Measurements from ENCODE around the gene ACAT2. TPM values are rescaled to one million over a fixed set of nuclear protein-coding genes. Genes with fewer than 3 reads are reported as not detected.

Gene ACAT2
- total RNA-seq, 1 donor: 22.1 TPM

DNA sequence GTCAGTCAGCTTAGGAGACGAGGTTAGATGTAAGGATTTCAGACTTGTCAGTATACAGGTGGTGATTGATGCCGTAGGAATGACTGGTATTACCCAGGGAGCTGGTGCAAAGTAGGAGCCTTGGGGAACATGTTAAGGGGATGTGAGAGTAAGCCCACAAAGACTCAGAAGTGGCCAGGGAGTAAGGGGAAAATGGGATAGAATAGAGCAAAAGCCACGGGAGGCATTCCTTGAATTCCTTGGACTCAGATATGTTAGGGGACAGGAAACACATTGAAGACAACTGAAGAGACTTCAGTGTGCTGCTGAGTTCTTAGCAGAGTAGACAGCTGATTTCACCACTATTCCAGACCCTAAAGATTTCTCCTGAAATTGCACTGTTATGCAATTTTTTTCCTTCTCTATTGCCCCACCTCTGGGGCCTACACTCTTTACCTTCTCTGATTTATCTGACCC is 1.2 kb upstream of the ACAT2 start:
- DNase-seq (ENCODE audit: low read depth): peak; percentile 67
- H3K4me3 ChIP-seq (ENCODE audit: low read depth, low read length): peak overlapping the region; percentile 1
- TF ChIP-seq, protein P1, sequence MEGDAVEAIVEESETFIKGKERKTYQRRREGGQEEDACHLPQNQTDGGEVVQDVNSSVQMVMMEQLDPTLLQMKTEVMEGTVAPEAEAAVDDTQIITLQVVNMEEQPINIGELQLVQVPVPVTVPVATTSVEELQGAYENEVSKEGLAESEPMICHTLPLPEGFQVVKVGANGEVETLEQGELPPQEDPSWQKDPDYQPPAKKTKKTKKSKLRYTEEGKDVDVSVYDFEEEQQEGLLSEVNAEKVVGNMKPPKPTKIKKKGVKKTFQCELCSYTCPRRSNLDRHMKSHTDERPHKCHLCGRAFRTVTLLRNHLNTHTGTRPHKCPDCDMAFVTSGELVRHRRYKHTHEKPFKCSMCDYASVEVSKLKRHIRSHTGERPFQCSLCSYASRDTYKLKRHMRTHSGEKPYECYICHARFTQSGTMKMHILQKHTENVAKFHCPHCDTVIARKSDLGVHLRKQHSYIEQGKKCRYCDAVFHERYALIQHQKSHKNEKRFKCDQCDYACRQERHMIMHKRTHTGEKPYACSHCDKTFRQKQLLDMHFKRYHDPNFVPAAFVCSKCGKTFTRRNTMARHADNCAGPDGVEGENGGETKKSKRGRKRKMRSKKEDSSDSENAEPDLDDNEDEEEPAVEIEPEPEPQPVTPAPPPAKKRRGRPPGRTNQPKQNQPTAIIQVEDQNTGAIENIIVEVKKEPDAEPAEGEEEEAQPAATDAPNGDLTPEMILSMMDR (IDR thresholded peaks at IDR 0.05; ENCODE audit: insufficient read depth, low read length): no peak

- TF ChIP-seq, protein P1 (IDR thresholded peaks at IDR 0.05; ENCODE audit: insufficient read depth, low read length): no peak
- peak; percentile 21 for DNase-seq (ENCODE audit: low read depth)
- peak overlapping the region; percentile 84 for H3K4me3 ChIP-seq (ENCODE audit: low read depth, low read length)
Measured at GRCh38 chr6:159761129-159761872, 544 bp upstream of the ACAT2 start.

- TF ChIP-seq, protein P1 (IDR thresholded peaks at IDR 0.05; ENCODE audit: insufficient read depth, low read length): no peak
- peak; percentile 12 for DNase-seq (ENCODE audit: low read depth)
- H3K4me3 ChIP-seq (ENCODE audit: low read depth, low read length): peak overlapping the region; percentile 84
Measured at GRCh38 chr6:159762681-159763293, 942 bp downstream of the ACAT2 start.

DNA sequence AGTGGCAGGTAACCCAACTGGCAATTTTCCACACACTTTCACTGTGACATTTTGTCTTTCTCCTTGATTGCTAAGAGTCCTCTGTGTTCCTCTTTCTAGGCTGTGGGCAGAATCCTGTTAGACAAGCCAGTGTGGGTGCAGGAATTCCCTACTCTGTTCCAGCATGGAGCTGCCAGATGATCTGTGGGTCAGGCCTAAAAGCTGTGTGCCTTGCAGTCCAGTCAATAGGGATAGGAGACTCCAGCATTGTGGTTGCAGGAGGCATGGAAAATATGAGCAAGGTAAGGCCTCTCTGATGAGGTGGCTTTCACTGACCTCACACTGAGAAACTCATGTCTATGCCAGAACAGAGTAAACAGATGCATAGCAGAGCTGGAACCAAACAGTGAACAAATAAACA is 5.1 kb downstream of the ACAT2 start:
- no peak for DNase-seq (ENCODE audit: low read depth)
- no peak overlapping the region for H3K4me3 ChIP-seq (ENCODE audit: low read depth, low read length)
- TF ChIP-seq, protein P1 (IDR thresholded peaks at IDR 0.05; ENCODE audit: insufficient read depth, low read length): no peak

GRCh38 chr6:159769470-159769869 is 7.6 kb downstream of the ACAT2 start:
- DNase-seq (ENCODE audit: low read depth): no peak
- TF ChIP-seq, protein P1 (IDR thresholded peaks at IDR 0.05; ENCODE audit: insufficient read depth, low read length): no peak
- no peak overlapping the region for H3K4me3 ChIP-seq (ENCODE audit: low read depth, low read length)

DNA sequence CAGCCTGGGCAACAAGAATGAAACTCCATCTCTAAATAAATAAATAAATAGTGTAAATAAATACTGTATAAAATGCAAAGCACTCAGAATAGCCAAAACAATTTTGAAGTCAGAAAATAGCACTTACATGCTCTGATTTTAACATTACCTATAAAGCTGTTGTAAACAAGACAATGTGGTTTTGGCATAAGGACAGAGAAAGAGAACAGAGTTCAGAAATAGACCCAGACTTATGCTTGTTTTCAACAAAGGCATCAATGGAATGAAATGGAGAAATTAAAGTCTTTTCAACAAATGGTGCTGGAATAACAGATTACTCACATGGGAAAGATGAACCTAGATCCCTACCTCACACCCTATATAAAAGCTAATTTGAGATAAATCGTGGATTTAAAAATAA is 10.4 kb downstream of the ACAT2 start:
- TF ChIP-seq, protein P1 (IDR thresholded peaks at IDR 0.05; ENCODE audit: insufficient read depth, low read length): no peak
- DNase-seq (ENCODE audit: low read depth): no peak
- H3K4me3 ChIP-seq (ENCODE audit: low read depth, low read length): no peak overlapping the region

Measured in fibroblast of the aortic adventitia (primary cell).